ENCODE data around the gene SLC1A4.

Gene SLC1A4

GRCh38 chr2:64976276-64976675 is 12.9 kb upstream of the SLC1A4 start:
- DNase-seq (ENCODE audit: low spot score): no peak
- TF ChIP-seq CTCF (IDR thresholded peaks at IDR 0.05; ENCODE audit: extremely low read depth, missing control alignments): no peak

- TF ChIP-seq CTCF (IDR thresholded peaks at IDR 0.05; ENCODE audit: extremely low read depth, missing control alignments): peak; percentile 22
- DNase-seq (ENCODE audit: low spot score): no peak
Measured at GRCh38 chr2:64978514-64979268, 10.5 kb upstream of the SLC1A4 start.

GRCh38 chr2:64979744-64980143 is 9.5 kb upstream of the SLC1A4 start:
- no peak for DNase-seq (ENCODE audit: low spot score)
- no peak for TF ChIP-seq CTCF (IDR thresholded peaks at IDR 0.05; ENCODE audit: extremely low read depth, missing control alignments)

- TF ChIP-seq CTCF (IDR thresholded peaks at IDR 0.05; ENCODE audit: extremely low read depth, missing control alignments): no peak
- no peak for DNase-seq (ENCODE audit: low spot score)
Measured at GRCh38 chr2:64980183-64980582, 9.0 kb upstream of the SLC1A4 start.

- no peak for TF ChIP-seq CTCF (IDR thresholded peaks at IDR 0.05; ENCODE audit: extremely low read depth, missing control alignments)
Measured at GRCh38 chr2:64982311-64982857, 6.8 kb upstream of the SLC1A4 start.

GRCh38 chr2:64982932-64983331 is 6.3 kb upstream of the SLC1A4 start:
- DNase-seq (ENCODE audit: low spot score): no peak
- no peak for TF ChIP-seq CTCF (IDR thresholded peaks at IDR 0.05; ENCODE audit: extremely low read depth, missing control alignments)

More at GRCh38 chr2:64982311-64982857, 6.8 kb upstream of the SLC1A4 start:
- DNase-seq (ENCODE audit: low spot score): peak; percentile 71

- TF ChIP-seq CTCF (IDR thresholded peaks at IDR 0.05; ENCODE audit: extremely low read depth, missing control alignments): no peak
- DNase-seq (ENCODE audit: low spot score): peak; percentile 42
Measured at GRCh38 chr2:64985447-64985846, 3.8 kb upstream of the SLC1A4 start.

All from GM20000 (cell line).